Esophagus muscularis mucosa (tissue), 3 donors: ENCODE measurements around the gene DCAF12L1.

ENCODE experiments used
- CTCF ChIP-seq, 3 experiments: fragments of 200-600 bp in 2 of 3; fragments of 450-650 bp in 1 of 3; sonication (generic) in 2 of 3; IDR thresholded peaks; one replicate each; pipeline ENCODE4 v1.5.1; 2017 to 2019; ENCODE audit warnings: antibody characterized with exemption in 3 of 3, mild to moderate bottlenecking in 2 of 3, moderate library complexity in 1 of 3
- POLR2A ChIP-seq: fragments of 450-650 bp; IDR thresholded peaks from one replicate; pipeline ENCODE4 v1.6.1; 2017; ENCODE audit warnings: antibody characterized with exemption, moderate library complexity, mild to moderate bottlenecking, low read depth
- POLR2AphosphoS5 ChIP-seq, 2 donors: sonication (generic); formaldehyde crosslinking; IDR thresholded peaks; one replicate each; pipeline ENCODE4 v1.6.1; 2017; ENCODE audit warnings: antibody characterized with exemption in 2 of 2

DNA sequence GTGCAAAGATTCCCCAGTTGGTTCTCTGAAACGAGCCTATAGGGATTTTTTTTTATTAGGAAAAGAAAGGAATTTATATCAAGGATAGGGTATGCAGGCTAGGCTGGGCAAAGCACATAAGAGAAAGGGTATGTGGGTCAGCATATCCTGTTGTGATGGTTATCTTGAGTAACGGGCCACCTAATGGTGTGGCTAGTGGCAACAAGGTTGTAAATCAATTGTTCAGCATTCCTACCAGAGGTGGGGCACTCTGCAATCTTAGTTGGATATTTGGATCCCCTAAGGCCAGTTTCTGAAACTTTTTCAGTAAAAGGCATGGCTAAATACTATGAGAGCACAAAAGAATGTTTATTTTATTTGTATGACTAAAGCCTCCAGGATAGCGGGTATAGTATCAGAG is 42.7 kb downstream of the DCAF12L1 start:
- TF ChIP-seq CTCF (IDR thresholded peaks at IDR 0.05) (no peak), POLR2AphosphoS5 (IDR thresholded peaks at IDR 0.05) (no peak), POLR2A (no peak)
